ENCODE data around the gene CKAP4. TPM values are rescaled to one million over a fixed set of nuclear protein-coding genes. Genes with fewer than 3 reads are reported as not detected.
A peak's percentile ranks its signal among the peaks of the same experiment; 100 is the strongest.

Gene CKAP4
- total and polyA plus RNA-seq, 4 donors, result 15.3 to 82.6 (median 65.2) TPM

GRCh38 chr12:106285982-106286381 is 38.2 kb upstream of the CKAP4 start:
- H3K27me3 ChIP-seq (ENCODE audit: control insufficient read depth in 3 of 3, insufficient read depth in 3 of 3, low read length in 2 of 3), result peaks cover 0 to 3% (median 0%) of the 10 kb centered on the region in 3 donors
- H3K4me3 ChIP-seq, result no peak overlapping the region
- WGBS, 2 donors, result 75 to 87% methylated on average over 4 of the region's 4 CpGs
- no peak for TF ChIP-seq CTCF (IDR thresholded peaks at IDR 0.05; ENCODE audit: control extremely low read depth, extremely low read depth)
- H3K36me3 ChIP-seq (ENCODE audit: control insufficient read depth in 4 of 4, insufficient read depth in 4 of 4, low read length in 4 of 4), result no peaks in the 10 kb centered on the region
- H3K27ac ChIP-seq (ENCODE audit: low read depth in 1 of 2, low read length in 1 of 2), result no peak overlapping the region
- DNase-seq (no peak), ATAC-seq (ENCODE audit: insufficient read depth, low FRiP score) (no peak)
- no peaks in the 10 kb centered on the region for H3K9me3 ChIP-seq (ENCODE audit: control insufficient read depth in 4 of 4, insufficient read depth in 3 of 4, low read length in 3 of 4)
- H3K9ac ChIP-seq (ENCODE audit: insufficient read depth in 1 of 2, low read length in 2 of 2), result no peak overlapping the region
- H3K4me1 ChIP-seq (ENCODE audit: control insufficient read depth in 5 of 5, insufficient read depth in 5 of 5, low read length in 5 of 5), result peaks cover 0 to 7% (median 0%) of the 10 kb centered on the region in 5 donors

DNA sequence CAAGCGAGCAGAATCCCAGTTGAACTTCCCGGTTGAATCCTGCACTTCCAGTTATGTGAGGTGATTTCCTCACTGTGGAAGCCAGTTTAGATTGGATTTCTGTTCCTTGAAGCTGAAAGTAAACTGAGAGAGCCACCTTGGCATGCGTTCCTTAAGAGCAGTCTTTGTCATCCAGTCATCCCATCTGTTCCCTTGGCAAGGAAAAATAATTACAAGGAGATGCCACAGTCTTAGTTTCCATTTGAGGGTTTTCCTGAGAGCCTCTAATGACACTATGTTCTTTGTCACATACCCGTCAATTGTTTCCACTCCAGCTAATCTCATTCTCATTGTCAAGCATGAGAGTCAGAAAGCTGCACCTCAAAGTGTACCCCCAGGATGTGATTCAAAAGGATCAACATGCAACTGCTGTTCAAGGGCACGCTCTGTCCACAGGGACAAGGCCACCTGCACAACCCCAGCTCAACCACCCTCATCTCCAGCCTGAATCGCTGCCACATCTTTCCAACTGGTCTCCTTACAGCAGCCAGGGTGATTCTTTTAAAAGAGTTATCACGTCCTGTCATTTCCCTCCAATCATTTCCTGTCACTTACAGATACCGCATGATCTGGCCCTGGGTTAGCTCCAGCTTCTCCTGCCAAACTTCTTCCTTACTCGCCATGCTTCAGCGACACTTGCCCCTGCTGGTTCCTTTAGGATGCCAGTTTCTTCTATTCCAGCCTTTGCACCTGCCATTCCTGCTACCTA is 36.7 kb upstream of the CKAP4 start:
- WGBS, 2 donors, result 44 to 49% methylated on average over 10 of the region's 10 CpGs
- DNase-seq (peak in 1 of 3 donors; percentile 16), ATAC-seq (ENCODE audit: insufficient read depth, low FRiP score) (no peak)
- Histone ChIP-seq H3K36me3 (ENCODE audit: control insufficient read depth in 4 of 4, insufficient read depth in 4 of 4, low read length in 4 of 4) (no peaks in the 10 kb centered on the region), H3K9ac (ENCODE audit: insufficient read depth in 1 of 2, low read length in 2 of 2) (no peak overlapping the region), H3K4me3 (no peak overlapping the region), H3K9me3 (ENCODE audit: control insufficient read depth in 4 of 4, insufficient read depth in 3 of 4, low read length in 3 of 4) (no peaks in the 10 kb centered on the region), H3K27ac (ENCODE audit: low read depth in 1 of 2, low read length in 1 of 2) (peak overlapping the region; percentile 39 to 61), H3K27me3 (ENCODE audit: control insufficient read depth in 3 of 3, insufficient read depth in 3 of 3, low read length in 2 of 3) (peaks cover 0 to 3% (median 0%) of the 10 kb centered on the region in 3 donors), H3K4me1 (ENCODE audit: control insufficient read depth in 5 of 5, insufficient read depth in 5 of 5, low read length in 5 of 5) (peaks cover 0 to 7% (median 0%) of the 10 kb centered on the region in 5 donors)
- no peak for TF ChIP-seq CTCF (IDR thresholded peaks at IDR 0.05; ENCODE audit: control extremely low read depth, extremely low read depth)

GRCh38 chr12:106282457-106283097 is 34.8 kb upstream of the CKAP4 start:
- TF ChIP-seq CTCF (IDR thresholded peaks at IDR 0.05; ENCODE audit: control extremely low read depth, extremely low read depth), result peak; percentile 54
- no peaks in the 10 kb centered on the region for H3K36me3 ChIP-seq (ENCODE audit: control insufficient read depth in 4 of 4, insufficient read depth in 4 of 4, low read length in 4 of 4)
- ATAC-seq (ENCODE audit: insufficient read depth, low FRiP score) (peak; percentile 86), DNase-seq (peak in 2 of 3 donors; percentile 34)
- H3K4me3 ChIP-seq, result no peak overlapping the region
- 42 to 44% methylated on average over 7 of the region's 7 CpGs for WGBS, 2 donors
- H3K27me3 ChIP-seq (ENCODE audit: control insufficient read depth in 3 of 3, insufficient read depth in 3 of 3, low read length in 2 of 3), result peaks cover 0 to 3% (median 0%) of the 10 kb centered on the region in 3 donors
- H3K9ac ChIP-seq (ENCODE audit: insufficient read depth in 1 of 2, low read length in 2 of 2), result no peak overlapping the region
- H3K9me3 ChIP-seq (ENCODE audit: control insufficient read depth in 4 of 4, insufficient read depth in 3 of 4, low read length in 3 of 4), result no peaks in the 10 kb centered on the region
- no peak overlapping the region for H3K27ac ChIP-seq (ENCODE audit: low read depth in 1 of 2, low read length in 1 of 2)
- H3K4me1 ChIP-seq (ENCODE audit: control insufficient read depth in 5 of 5, insufficient read depth in 5 of 5, low read length in 5 of 5), result peaks cover 0 to 7% (median 0%) of the 10 kb centered on the region in 5 donors

Data from lung (tissue), 12 donors.